ENCODE data around the gene PCDHGA4. TPM values are rescaled to one million over a fixed set of nuclear protein-coding genes. Genes with fewer than 3 reads are reported as not detected.
"Not testable (repeated sequence)": the region's sequence is repeated elsewhere in the genome, so short reads cannot be mapped to it uniquely, and the experiment has no call there.

PCDHGA4 gene
- total RNA-seq, 2 donors from 2014 or later, result 0.48 to 0.50 TPM

DNA sequence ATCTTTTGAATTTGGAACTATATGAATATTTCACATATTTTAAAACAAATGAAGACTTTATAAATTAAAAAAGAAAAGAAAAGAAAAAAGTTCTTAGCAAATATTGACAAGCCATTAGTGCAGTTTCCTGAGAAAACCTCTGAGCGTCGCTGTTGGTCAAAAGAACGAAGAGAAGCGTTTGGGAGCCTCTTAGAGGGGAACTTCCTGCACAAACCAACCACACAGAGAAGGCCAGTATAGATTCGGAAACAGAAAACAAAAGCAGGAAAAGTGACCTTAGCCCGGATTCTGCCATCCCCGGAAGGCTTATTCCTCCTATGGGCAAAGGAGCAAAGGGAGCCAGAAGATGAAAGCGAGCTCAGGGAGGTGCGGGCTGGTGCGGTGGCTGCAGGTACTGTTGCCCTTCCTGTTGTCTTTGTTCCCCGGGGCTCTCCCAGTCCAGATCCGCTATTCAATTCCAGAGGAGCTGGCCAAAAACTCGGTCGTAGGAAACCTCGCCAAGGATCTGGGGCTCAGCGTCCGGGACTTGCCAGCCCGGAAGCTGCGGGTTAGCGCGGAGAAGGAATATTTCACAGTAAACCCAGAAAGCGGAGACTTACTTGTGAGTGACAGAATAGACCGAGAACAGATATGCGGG is 5.1 kb downstream of the PCDHGA4 start, which contains the start of gene PCDHGB2:
Gene PCDHGB2, plus strand, starts transcription at position 205 of the 637 bp plus-strand sequence. Its CDS starts 142 bp downstream, at position 347.
- Mint-ChIP-seq H3K9me3 (peaks cover 15% of the 10 kb centered on the region), H3K27me3 (peaks cover 54 to 72% of the 10 kb centered on the region in 2 donors), H3K27ac (no peak within 1 kb of the TSS), H3K4me1 (ENCODE audit: low read depth in 2 of 2) (peaks cover 3 to 5% of the 10 kb centered on the region in 2 donors), H3K36me3 (peaks cover 34% of the 10 kb centered on the region), H3K4me3 (peak within 1 kb of the TSS; percentile 74)
- ATAC-seq (peak in 1 of 2 donors; percentile 41), DNase-seq (ENCODE audit: low spot score) (no peak)

DNA sequence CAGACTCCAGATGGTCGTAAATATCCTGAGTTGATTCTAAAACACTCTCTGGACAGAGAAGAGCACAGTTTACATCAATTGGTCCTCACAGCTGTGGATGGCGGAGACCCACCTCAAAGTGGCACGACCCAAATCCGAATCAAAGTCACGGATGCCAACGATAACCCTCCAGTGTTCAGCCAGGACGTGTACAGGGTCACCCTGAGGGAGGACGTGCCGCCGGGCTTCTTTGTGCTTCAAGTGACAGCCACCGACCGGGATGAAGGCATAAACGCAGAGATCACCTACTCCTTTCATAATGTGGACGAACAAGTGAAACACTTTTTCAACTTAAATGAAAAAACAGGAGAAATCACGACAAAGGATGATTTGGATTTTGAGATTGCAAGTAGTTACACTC is 5.9 kb downstream of the PCDHGA4 start:
- Mint-ChIP-seq H3K9me3 (peaks cover 15% of the 10 kb centered on the region), H3K36me3 (peaks cover 41% of the 10 kb centered on the region), H3K27ac (no peak overlapping the region), H3K4me1 (ENCODE audit: low read depth in 2 of 2) (peaks cover 3 to 5% of the 10 kb centered on the region in 2 donors), H3K4me3 (no peak overlapping the region), H3K27me3 (peaks cover 55 to 76% of the 10 kb centered on the region in 2 donors)
- DNase-seq (ENCODE audit: low spot score) (no peak), ATAC-seq (no peak)

DNA sequence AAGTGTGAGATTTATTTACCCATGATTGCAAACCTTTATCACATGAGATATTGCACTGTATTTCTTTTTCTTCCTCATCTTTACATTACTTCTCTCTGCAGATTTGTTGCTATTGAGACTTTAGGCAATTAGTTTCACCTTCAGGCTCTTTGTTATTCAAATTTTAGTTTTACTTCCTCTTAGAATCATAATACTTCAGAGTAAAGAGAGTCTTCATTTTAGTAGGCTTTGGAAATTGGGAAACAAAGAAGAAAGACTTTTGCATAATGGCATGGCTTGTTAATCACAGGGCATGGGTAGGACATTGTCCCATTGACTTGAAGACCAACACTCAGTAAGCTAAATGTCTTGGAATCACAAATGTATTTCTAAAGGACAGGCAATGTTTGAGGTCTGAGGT is 7.9 kb downstream of the PCDHGA4 start:
- Mint-ChIP-seq H3K4me1 (ENCODE audit: low read depth in 2 of 2) (peaks cover 3 to 5% of the 10 kb centered on the region in 2 donors), H3K27me3 (peaks cover 53 to 74% of the 10 kb centered on the region in 2 donors), H3K9me3 (peaks cover 15% of the 10 kb centered on the region), H3K36me3 (peaks cover 38% of the 10 kb centered on the region), H3K27ac (no peak overlapping the region), H3K4me3 (no peak overlapping the region)
- no peak for DNase-seq (ENCODE audit: low spot score)
- no peak for ATAC-seq

DNA sequence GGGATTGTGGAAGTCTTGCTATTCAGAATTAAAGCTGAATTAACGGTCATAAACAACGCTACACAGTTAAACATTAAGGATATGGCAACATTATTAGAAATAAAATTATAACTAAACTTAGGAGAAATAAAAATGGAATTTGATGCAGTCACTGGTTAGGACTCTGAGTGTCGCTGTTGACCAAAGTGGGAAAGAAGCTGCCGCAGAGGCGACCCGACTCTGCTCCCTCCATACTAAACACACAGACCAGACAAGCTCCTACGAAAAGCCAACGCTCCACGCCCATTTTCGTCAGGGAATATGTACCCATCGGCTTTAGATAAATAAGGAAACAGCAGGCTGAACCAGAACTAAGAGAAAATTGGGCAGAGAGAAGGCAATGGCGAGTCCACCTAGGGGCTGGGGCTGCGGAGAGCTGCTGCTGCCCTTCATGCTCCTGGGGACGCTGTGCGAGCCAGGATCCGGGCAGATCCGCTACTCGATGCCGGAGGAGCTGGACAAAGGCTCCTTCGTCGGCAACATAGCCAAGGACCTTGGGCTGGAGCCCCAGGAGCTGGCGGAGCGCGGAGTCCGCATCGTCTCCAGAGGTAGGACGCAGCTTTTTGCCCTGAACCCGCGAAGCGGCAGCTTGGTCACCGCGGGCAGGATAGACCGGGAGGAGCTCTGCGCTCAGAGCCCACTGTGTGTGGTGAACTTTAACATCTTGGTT is 9.3 kb downstream of the PCDHGA4 start, which contains the start of gene PCDHGA5:
Gene PCDHGA5, plus strand, starts transcription at position 211 of the 709 bp plus-strand sequence. Its CDS starts 169 bp downstream, at position 380.
- peak within 1 kb of the TSS in 1 of 2 donors; percentile 47 for H3K27ac Mint-ChIP-seq

DNA sequence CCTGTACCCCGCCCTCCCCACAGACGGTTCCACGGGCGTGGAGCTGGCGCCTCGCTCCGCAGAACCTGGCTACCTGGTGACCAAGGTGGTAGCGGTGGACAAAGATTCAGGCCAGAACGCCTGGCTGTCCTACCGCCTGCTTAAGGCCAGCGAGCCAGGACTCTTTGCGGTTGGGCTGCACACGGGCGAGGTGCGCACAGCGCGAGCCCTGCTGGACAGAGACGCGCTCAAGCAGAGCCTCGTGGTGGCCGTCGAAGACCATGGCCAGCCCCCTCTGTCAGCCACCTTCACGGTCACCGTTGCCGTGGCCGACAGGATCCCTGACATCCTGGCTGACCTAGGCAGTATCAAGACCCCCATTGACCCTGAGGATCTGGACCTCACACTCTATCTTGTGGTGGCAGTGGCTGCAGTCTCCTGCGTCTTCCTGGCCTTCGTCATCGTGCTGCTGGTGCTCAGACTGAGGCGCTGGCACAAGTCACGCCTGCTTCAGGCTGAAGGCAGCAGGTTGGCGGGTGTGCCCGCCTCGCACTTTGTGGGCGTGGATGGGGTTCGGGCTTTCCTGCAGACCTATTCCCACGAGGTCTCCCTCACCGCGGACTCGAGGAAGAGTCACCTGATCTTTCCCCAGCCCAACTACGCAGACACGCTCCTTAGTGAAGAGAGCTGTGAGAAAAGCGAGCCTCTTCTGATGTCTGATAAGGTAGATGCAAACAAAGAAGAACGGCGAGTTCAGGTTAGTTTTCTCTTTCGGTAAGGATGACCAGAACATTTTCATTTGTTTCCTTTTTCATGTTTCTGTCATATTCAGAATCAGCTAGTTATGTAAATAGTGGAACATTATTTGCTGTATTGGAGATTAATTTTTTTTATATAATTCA is 11.4 kb downstream of the PCDHGA4 start:
- DNase-seq (ENCODE audit: low spot score), result no peak
- peaks cover 3 to 4% of the 10 kb centered on the region in 2 donors for H3K4me1 Mint-ChIP-seq (ENCODE audit: low read depth in 2 of 2)
- no peak overlapping the region for H3K4me3 Mint-ChIP-seq
- peaks cover 24% of the 10 kb centered on the region for H3K36me3 Mint-ChIP-seq
- ATAC-seq, result no peak
- peaks cover 6% of the 10 kb centered on the region for H3K9me3 Mint-ChIP-seq
- no peak overlapping the region for H3K27ac Mint-ChIP-seq
- peaks cover 57 to 78% of the 10 kb centered on the region in 2 donors for H3K27me3 Mint-ChIP-seq

More for the DNA sequence above, 9.3 kb downstream of the PCDHGA4 start, which contains the start of gene PCDHGA5:
- Mint-ChIP-seq H3K9me3 (peaks cover 10% of the 10 kb centered on the region), H3K4me3 (no peak within 1 kb of the TSS), H3K27me3 (peaks cover 55 to 75% of the 10 kb centered on the region in 2 donors), H3K4me1 (ENCODE audit: low read depth in 2 of 2) (peaks cover 3 to 5% of the 10 kb centered on the region in 2 donors), H3K36me3 (peaks cover 34% of the 10 kb centered on the region)
- DNase-seq (ENCODE audit: low spot score) (no peak), ATAC-seq (no peak)

DNA sequence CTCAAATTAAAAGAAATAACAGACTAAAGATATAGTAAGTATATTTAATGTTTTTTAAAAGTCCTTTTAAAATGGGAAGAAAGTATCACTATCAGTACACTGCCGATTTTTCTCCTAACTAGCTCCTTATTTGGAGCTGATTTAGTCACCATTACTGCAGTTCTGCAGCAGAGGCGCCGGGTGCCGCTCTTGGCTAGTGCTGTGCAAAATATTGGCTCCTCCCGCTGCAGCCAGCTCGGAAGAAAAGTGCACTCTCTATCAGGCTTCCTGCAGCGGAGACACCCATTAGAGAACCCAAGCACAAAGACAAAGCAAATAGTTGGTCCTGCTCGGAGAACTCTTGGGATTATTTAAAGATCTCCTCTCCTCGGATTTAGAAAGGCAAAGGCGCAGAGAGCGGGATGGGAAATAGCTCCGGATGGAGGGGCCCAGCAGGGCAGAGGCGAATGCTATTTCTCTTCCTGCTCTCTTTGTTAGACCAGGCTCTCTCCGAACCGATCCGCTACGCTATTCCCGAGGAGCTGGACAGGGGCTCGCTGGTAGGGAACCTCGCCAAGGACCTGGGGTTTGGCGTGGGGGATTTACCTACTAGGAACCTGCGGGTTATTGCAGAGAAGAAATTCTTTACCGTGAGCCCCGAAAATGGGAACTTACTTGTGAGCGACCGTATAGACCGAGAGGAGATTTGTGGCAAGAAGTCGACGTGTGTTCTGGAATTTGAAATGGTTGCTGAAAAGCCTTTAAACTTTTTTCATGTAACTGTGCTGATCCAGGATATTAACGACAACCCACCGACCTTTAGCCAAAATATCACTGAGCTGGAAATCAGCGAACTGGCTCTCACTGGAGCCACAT is 15.4 kb downstream of the PCDHGA4 start, which contains the start of gene PCDHGB3:
Gene PCDHGB3, plus strand, starts transcription at position 249 of the 855 bp plus-strand sequence. Its CDS starts 153 bp downstream, at position 402.
- H3K9me3 Mint-ChIP-seq, result peaks cover 6% of the 10 kb centered on the region
- ATAC-seq (peak in 1 of 2 donors; percentile 44), DNase-seq (ENCODE audit: low spot score) (no peak)
- H3K27me3 Mint-ChIP-seq, result peaks cover 47 to 63% of the 10 kb centered on the region in 2 donors
- H3K36me3 Mint-ChIP-seq, result peaks cover 18% of the 10 kb centered on the region
- no peak within 1 kb of the TSS for H3K27ac Mint-ChIP-seq
- H3K4me1 Mint-ChIP-seq (ENCODE audit: low read depth in 2 of 2), result peaks cover 4 to 8% of the 10 kb centered on the region in 2 donors
- H3K4me3 Mint-ChIP-seq, result peak within 1 kb of the TSS; percentile 80

DNA sequence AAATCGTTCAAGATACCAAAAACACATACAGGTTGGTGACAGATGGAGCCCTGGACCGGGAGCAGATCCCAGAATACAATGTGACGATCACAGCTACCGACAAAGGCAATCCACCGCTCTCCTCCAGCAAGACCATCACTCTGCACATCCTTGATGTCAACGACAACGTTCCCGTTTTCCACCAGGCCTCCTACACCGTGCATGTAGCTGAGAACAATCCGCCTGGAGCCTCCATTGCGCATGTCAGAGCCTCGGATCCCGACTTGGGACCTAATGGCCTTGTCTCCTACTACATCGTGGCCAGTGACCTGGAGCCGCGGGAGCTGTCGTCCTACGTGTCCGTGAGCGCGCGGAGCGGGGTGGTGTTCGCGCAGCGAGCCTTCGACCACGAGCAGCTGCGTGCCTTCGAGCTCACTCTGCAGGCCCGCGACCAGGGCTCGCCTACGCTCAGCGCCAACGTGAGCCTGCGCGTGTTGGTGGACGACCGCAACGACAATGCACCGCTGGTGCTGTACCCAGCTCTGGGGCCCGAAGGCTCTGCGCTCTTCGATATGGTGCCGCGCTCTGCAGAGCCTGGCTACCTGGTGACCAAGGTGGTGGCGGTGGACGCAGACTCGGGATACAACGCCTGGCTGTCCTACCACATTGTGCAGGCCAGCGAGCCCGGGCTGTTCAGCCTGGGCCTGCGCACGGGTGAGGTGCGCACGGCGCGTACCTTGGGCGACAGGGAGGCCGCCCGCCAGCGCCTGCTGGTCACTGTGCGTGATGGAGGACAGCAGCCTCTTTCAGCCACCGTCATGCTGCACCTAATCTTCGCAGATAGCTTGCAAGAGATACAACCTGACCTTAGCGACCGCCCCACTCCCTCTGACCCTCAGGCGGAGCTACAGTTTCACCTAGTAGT is 17.0 kb downstream of the PCDHGA4 start:
- Mint-ChIP-seq H3K27ac (no peak overlapping the region), H3K9me3 (peaks cover 6% of the 10 kb centered on the region), H3K4me3 (no peak overlapping the region), H3K27me3 (peaks cover 44 to 49% of the 10 kb centered on the region in 2 donors), H3K4me1 (ENCODE audit: low read depth in 2 of 2) (peaks cover 4 to 8% of the 10 kb centered on the region in 2 donors), H3K36me3 (peaks cover 17% of the 10 kb centered on the region)
- DNase-seq (ENCODE audit: low spot score) (no peak), ATAC-seq (no peak)

DNA sequence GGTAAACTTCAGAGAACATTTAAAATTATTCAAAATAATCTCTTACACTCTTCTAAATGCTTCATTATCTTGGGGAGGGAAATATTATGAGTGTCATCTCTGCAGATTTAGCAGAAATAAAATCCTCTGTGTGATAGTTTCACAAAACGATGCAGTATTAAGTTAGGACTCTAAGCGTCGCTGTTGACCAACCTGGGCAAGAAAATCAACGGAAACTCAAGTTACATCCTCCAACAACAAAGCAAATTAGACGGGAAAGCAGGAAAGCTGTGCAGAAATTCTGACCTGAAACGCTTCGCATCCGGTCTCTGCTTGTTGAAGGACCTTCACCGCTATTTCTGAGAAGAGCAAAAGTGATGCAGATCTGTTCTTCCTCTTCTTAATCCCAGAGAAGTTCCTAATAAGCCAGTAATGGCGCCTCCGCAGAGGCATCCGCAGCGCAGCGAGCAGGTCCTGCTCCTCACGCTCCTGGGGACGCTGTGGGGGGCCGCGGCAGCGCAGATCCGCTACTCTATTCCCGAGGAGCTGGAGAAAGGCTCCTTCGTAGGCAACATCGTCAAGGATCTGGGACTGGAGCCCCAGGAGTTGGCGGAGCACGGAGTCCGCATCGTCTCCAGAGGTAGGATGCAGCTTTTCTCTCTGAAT is 19.0 kb downstream of the PCDHGA4 start, which contains the start of gene PCDHGA6:
Gene PCDHGA6, plus strand, starts transcription at position 219 of the 645 bp plus-strand sequence. Its CDS starts 193 bp downstream, at position 412.
- H3K9me3 Mint-ChIP-seq, result peaks cover 6% of the 10 kb centered on the region

DNA sequence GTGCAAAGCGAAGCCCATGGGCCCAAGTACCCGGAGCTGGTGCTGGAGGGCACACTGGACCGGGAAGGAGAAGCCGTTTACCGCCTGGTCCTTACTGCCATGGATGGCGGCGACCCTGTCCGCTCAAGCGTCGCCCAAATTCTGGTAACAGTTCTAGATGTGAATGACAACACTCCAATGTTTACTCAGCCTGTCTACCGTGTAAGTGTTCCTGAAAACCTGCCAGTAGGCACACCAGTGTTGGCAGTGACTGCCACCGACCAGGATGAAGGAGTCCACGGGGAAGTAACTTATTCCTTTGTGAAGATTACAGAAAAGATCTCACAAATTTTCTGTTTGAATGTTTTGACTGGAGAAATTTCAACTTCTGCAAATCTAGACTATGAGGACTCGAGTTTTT is 19.8 kb downstream of the PCDHGA4 start:
- peaks cover 41 to 44% of the 10 kb centered on the region in 2 donors for H3K27me3 Mint-ChIP-seq
- DNase-seq (ENCODE audit: low spot score) (no peak), ATAC-seq (no peak)
- H3K4me3 Mint-ChIP-seq, result no peak overlapping the region
- peaks cover 17% of the 10 kb centered on the region for H3K36me3 Mint-ChIP-seq
- peaks cover 4 to 8% of the 10 kb centered on the region in 2 donors for H3K4me1 Mint-ChIP-seq (ENCODE audit: low read depth in 2 of 2)
- H3K27ac Mint-ChIP-seq, result no peak overlapping the region
- H3K9me3 Mint-ChIP-seq, result peaks cover 6% of the 10 kb centered on the region

More for the DNA sequence above, 19.0 kb downstream of the PCDHGA4 start, which contains the start of gene PCDHGA6:
- peak within 1 kb of the TSS; percentile 33 for H3K4me3 Mint-ChIP-seq
- H3K4me1 Mint-ChIP-seq (ENCODE audit: low read depth in 2 of 2), result peaks cover 4 to 8% of the 10 kb centered on the region in 2 donors
- ATAC-seq, result no peak
- H3K36me3 Mint-ChIP-seq, result peaks cover 17% of the 10 kb centered on the region
- no peak for DNase-seq (ENCODE audit: low spot score)
- peaks cover 45 to 47% of the 10 kb centered on the region in 2 donors for H3K27me3 Mint-ChIP-seq
- no peak within 1 kb of the TSS for H3K27ac Mint-ChIP-seq

DNA sequence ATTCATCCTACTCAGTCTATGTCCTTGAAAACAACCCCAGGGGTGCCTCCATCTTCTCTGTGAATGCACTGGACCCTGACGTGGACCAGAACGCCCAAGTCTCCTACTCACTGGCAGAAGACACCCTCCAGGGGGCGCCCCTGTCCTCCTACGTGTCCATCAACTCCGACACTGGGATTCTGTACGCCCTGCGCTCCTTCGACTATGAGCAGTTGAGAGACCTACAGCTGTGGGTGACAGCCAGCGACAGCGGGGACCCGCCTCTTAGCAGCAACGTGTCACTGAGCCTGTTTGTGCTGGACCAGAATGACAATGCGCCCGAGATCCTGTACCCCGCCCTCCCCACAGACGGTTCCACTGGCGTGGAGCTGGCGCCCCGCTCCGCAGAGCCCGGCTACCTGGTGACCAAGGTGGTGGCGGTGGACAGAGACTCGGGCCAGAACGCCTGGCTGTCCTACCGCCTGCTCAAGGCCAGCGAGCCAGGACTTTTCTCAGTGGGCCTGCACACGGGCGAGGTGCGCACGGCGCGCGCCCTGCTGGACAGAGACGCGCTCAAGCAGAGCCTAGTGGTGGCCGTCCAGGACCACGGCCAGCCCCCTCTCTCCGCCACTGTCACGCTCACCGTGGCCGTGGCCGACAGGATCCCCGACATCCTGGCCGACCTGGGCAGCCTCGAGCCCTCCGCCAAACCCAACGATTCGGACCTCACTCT is 20.8 kb downstream of the PCDHGA4 start:
- H3K36me3 Mint-ChIP-seq, result peaks cover 17% of the 10 kb centered on the region
- H3K27me3 Mint-ChIP-seq, result peaks cover 38 to 41% of the 10 kb centered on the region in 2 donors
- DNase-seq (ENCODE audit: low spot score); ATAC-seq; H3K4me1 Mint-ChIP-seq (ENCODE audit: low read depth in 2 of 2); H3K27ac Mint-ChIP-seq; H3K4me3 Mint-ChIP-seq; H3K9me3 Mint-ChIP-seq: not testable (repeated sequence)
